ENCODE measurements around the gene MICAL2.

MICAL2 gene

DNA sequence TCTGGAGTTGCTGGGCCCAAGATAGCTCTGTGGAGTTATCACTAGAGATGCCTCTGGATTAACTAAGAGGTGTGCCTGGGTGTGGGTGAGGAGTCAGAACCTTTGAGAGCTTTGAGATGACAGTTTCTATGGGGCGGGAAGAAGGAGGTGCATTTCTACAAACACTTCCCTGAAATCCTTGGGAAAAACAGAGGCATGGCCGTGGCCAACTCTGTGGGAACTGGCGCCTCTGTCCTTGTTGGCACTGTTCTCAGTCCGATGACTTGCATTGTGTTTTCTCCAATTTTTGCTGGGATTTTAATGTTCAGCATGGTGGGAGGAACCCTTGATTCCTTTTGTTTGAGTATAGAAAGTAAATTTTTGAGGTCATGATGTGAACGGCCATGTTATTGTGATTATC is 151.2 kb downstream of the MICAL2 start:
- no peak for DNase-seq

- no peak for DNase-seq
Observed at GRCh38 chr11:12263141-12263693, 152.8 kb downstream of the MICAL2 start.

- DNase-seq: no peak
Observed at GRCh38 chr11:12264361-12264760, 154.0 kb downstream of the MICAL2 start.

- DNase-seq: no peak
Observed at GRCh38 chr11:12266132-12266531, 155.7 kb downstream of the MICAL2 start.

GRCh38 chr11:12266943-12267342 is 156.6 kb downstream of the MICAL2 start:
- no peak for DNase-seq

DNA sequence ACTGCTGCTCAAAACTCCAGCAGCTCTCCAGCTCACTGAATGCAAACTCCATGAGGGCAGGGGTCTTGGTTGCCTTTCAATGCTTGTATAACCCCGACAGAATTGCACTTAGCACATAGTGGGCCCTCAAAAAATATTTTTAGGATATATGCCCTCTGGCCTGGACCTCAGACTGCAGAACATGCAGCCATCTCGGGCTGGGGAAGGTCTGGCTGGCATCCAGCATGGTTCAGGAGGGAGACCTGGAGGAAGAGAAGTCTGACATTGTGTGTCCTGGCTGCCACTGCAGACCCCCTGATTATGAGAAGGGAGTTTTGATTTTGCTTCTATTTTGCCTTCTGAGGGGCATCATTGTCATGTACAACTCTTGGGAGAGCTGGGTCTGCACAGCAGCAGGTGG is 157.5 kb downstream of the MICAL2 start:
- no peak for DNase-seq

- no peak for DNase-seq
Observed at GRCh38 chr11:12269104-12269441, 158.7 kb downstream of the MICAL2 start.

DNA sequence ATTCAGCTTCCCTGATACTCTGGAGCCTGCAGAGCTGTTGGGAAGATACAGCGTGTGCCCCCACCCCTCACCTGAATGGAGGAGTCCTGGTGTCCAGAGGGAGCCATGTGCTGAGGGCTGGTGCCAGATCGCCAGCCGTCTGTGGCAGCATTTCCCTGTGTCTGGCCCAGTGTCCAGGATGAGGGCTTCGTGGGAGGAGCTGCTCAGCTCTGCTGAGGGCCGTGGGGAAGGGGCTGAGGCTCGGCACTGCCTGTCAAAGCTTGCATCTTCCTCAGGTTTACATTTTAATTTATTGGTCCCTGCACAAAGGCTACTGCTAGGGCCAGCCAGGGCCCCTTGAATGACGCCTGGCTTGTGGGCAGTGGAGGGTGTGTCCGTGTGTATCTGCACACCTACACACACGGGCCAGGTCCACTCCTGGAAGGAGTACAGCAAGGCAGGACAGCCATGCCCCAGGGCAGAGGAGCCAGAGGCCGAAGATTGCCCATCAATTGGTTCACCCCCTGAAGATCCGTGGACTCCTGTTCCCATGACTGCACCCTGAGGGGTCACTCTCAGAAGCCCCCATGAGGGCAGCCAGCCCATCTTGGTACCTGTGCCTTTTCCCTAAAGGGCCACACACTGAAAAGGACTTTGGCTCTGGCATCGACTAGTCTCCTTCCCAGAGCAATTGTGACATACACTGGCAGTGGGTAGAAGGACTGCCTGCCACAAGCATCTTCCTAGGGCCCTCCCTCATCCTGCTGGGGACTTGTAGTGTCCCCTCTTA is 159.2 kb downstream of the MICAL2 start:
- no peak for DNase-seq

DNA sequence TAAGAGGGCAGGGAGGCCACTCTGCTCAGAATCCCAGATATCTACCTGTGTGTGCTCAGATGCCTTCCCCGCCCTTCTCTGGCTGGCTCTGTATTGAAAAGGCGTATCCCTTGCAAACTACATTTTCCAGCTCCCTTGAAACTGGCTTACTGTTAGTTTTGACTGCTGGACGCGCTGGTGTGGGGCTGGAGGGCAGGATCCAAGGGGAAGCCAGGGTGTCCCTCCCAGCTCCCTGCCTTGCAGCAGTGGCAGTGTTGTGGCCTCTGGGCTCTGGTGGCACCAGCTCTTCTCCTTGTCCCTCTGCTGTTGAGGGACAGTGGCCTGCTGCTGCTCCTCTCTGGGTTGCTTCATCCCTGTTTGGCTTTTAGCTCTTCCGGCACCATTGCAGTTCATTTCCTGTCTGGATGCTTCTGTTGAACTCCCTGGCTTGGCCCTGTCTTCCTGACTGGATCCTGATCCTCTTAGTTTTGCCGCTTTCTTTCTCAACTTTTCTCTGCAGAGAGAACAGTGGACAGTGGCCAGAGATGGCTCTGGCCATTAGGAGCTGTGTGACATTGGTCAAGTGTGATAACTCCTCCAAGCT is 159.9 kb downstream of the MICAL2 start:
- no peak for DNase-seq

- no peak for DNase-seq
Observed at GRCh38 chr11:12270817-12271216, 160.4 kb downstream of the MICAL2 start.

- no peak for DNase-seq
Observed at GRCh38 chr11:12271241-12271640, 160.9 kb downstream of the MICAL2 start.

GRCh38 chr11:12271826-12272366 is 161.5 kb downstream of the MICAL2 start:
- DNase-seq: no peak

DNA sequence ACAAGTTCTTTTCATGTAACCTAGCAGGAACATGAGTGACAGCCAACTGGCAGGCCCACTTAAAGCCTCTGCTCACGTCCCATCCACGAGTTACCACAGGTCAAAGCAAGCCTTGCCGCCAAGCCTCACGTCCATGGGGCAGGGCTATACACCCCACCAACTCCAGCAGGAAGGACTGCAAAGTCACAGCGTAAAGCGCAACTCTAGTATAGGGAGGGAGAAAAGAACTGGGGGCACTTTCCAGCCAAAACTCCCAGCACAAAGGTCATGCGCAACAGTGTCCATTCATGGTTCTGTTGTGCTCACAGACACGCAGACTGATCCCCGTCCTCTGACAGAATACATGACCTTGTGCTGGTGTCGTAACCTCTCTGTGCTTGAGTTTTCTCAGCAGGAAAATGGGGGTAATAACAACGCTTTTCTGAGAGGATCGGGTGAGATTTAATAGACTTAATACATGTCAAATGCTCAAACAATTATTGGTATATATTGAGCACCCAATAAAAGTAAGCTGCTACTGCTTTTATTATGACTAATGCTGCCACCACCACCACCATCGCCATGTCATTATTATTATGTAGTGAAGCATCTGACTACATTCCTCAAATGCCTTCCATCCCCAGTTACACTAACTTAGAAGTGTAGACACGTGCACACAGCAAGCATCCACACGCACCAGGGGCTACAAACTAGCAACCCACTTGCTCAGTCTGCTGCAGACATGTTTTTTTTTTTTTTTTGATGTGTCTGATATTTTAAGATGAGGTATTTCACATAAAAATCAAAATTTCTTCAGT is 162.6 kb downstream of the MICAL2 start:
- no peak for DNase-seq

- DNase-seq: no peak
Observed at GRCh38 chr11:12273618-12273995, 163.2 kb downstream of the MICAL2 start.

GRCh38 chr11:12274056-12274455 is 163.7 kb downstream of the MICAL2 start:
- no peak for DNase-seq

DNA sequence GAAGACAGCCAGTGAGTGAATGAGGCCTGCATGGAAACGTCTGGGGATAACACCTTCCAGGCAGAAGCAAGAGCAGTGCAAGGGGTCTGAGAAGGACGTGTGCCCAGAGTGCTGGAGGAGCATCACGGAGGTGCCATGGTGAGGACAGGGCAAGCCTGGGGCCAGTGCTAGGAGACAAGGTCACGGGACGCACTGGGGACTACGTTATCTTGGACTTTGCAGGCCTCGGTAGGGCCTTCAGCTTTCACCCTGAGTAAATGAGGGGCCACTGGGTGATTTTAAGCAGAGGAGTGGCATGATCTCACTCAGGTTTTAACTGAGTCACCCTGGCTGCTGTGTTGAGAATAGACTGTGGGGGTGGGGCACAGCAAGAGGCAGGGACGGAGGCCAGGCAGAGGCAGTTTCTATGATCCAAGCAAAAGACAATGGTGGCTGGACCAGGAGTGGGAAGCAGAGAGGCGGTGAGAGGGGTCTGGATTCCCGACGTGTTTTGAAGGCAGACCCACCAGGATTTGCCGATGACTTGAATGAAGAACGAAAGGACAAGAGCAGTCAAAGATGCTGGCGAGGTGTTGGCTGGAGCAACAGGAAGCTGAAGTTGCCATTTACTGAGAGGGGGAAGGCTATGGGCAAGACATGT is 164.3 kb downstream of the MICAL2 start:
- no peak for DNase-seq

- no peak for DNase-seq
Observed at GRCh38 chr11:12275818-12276217, 165.4 kb downstream of the MICAL2 start.

GRCh38 chr11:12276356-12276755 is 166.0 kb downstream of the MICAL2 start:
- no peak for DNase-seq

DNA sequence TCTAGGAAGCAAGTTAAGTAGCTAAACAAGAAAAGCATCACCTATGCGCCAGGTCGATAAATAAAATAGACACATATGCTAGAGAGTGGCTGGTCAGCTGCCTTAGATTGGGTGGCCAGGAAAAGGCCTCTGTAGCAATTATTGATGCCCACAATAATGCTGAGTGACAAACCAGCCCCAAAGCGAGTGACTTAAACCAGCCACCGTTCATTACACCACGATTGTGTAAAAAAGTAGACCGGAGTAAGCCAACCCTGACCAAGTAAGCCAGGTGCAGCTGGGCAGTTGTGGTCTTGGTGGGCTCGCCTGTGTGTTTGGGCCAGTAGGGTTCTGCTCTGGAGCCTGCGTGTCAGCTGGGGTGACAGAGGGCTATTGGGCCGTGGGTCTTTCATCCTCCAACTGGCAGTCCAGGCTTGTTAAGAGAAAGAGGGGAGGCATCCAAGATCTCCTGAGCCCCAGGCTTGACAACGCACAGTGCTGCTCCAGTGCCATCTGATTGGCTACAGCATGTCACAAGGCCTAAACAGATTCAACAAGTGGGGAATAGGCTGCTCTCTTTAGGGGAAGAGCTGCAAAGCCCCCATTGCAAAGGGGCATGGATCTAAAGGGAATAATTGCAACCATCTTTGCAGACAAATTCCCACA is 166.6 kb downstream of the MICAL2 start:
- no peak for DNase-seq

DNA sequence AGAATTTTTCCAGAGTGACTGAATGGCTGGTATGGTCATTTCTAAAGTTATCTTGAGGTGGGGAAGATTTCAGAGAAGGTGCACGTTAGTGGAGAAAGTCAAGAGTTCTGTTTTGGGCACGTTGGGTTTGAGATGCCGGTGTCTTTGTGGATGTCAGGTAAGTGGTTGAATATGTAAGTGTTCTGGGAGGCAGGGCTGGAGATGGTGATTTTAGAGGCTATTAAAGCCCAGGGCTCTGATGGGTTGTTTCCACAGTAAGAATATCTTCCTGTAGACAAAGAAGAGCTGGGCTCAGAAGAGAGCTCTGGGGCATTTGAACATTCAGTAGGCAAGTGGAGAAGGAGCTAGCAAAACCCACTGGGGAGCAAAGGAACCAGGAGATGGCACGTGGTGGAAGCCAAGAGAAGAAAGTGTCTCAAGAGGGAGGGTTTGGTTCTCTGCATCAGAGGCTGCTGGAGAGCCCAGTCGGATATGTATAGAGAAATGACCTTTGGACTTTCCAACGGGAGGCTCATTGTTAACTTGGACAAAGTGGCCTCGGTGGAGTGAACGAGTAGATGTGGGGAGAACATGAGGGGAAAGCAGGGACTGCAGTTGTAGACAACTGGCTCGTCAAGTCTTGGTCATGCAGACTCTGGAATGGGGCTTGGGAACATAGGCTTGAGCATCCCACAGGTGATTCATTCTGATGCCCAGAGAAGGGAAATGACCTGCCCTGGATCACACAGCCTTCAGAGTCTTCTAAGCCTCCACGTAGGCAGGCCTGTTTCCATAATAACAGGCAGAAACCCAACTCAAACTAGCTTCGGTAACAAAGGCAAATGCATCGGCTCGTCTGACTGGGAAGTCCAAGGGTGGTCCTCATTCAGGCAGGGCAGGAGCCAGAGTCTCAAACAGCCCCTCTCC is 168.6 kb downstream of the MICAL2 start:
- DNase-seq: no peak

DNA sequence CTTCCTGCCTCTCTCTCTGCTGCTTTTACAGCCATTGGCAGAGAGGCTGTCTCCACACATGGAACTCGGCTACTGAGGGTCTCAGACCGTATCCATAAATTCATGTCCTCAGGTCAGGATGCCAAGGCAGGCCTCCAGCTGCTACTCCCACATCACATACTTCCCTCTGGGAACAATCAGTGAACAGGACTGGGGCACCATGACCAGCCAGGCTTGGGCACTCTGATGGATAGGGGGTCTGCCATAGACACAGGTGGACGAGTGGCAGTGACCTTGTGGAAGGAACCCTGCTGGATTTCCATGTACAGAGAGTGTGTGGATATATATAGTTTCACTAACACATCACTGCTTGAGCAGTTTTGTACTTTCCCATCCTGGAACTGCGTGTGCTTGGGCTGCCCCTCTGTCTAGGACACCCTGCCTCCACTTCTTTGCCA is 169.3 kb downstream of the MICAL2 start:
- no peak for DNase-seq
